Stimulated activated CD8-positive, alpha-beta memory T cell treated with anti-CD3 and anti-CD28 coated beads, Interleukin-12 subunit alpha, Interleukin-12 subunit beta, amount 100 ng/mL, for 24 hours (primary cell): ENCODE results near the gene CRABP1.

Experiments
- DNase-seq: peaks from one replicate; pipeline ENCODE4 v3.0.0-alpha.2; 2020; ENCODE audit errors: extremely low read depth

CRABP1 gene

DNA sequence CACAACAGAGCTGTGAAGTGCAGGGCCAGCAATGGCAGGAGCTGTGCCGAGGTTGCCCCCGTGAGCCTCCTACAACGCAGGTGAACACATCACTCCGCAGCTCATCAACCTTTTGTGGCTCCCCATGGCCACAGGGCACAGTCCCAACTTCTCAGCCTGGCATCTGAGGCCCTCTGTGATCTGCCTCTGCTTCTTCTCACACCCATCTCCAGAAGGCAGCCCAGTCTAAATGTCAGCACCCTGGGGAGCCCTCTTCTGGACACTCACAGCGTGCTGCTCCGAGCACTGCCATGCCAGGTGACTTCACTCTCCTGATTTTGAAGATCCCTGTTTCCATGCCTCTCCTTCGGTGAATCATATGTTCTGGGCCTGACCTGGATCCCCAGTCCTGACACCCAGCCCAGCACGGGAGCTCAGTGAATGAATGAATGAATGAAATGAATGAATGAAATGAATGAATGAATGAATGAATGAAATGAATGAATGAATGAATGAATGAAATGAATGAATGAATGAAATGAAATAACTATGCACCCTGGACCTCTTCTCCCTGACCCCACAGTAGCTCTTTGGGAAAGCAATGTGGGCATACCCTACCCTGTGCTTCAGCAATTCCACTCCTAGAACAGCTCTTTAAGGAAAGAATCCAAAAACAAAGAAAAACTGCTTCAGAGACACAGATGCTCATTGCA lies 22.9 kb upstream of the CRABP1 start:
- no peak for DNase-seq

- DNase-seq, result no peak
Observed at GRCh38 chr15:78319588-78319987, 20.6 kb upstream of the CRABP1 start.

- DNase-seq, result no peak
Observed at GRCh38 chr15:78320183-78320582, 20.0 kb upstream of the CRABP1 start.

DNA sequence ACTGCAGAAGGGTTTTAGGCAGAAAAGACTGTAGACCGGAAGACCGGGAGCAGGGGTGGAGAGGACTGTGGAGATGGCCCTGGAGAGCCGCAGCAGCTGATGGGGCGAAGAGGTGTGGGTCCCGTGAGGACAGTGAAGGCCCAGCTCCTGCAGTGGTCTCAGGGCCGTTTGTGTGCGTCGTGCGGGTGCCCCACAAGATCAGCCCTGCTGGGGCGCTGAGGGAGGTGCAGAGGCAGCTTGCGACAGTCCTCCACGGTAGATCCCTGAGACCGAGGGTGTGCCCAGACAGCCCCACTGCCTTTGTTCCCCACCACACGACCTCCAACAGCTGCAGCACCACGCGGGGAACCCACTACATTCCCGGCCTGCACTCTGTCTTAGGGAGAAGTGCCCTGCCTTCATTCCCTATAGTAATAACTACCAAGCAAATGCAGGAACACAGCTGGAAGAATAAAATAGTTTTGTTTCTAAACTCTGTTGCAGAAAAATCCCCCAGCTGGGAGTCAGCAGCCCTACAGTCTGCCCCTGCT lies 19.0 kb upstream of the CRABP1 start:
- no peak for DNase-seq

DNA sequence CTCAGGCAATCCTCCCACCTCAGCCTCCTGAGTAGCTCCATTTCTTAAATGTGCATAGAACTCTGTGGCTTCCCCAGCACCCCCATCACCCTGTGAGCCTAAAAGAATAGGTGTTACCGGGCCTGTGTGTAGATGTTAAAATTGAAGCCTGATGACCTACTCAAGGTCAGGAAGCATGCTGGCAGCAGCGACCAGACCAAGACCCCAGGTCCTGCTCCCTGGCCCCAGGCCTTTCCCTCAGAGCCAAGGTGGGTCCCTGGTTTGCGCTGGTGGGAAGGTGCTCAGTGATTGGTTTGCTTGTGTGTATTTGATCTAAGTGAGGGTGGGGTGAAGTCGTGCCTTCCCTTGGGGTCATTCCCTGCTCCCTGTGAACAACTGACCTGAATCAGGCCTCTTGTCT lies 18.4 kb upstream of the CRABP1 start:
- no peak for DNase-seq

DNA sequence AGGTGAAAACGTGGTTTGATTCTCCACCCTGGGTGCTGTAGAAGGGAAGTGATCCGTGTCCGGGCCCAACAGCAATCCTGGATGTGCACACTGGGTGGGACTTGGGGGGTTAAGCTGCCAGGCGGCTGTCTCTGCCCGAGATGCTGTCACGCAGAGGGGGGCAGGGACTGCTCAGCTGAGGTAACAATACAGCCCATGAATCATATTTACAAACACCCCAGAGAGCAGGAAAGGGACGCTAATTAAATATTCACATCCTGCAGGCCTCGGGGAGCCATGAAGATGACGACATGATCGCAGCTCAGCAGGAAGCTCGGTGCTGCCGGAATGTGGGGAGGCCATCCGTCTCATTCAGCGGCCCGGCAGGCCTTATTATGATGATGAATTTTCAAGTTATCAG lies 17.9 kb upstream of the CRABP1 start:
- DNase-seq, result no peak

DNA sequence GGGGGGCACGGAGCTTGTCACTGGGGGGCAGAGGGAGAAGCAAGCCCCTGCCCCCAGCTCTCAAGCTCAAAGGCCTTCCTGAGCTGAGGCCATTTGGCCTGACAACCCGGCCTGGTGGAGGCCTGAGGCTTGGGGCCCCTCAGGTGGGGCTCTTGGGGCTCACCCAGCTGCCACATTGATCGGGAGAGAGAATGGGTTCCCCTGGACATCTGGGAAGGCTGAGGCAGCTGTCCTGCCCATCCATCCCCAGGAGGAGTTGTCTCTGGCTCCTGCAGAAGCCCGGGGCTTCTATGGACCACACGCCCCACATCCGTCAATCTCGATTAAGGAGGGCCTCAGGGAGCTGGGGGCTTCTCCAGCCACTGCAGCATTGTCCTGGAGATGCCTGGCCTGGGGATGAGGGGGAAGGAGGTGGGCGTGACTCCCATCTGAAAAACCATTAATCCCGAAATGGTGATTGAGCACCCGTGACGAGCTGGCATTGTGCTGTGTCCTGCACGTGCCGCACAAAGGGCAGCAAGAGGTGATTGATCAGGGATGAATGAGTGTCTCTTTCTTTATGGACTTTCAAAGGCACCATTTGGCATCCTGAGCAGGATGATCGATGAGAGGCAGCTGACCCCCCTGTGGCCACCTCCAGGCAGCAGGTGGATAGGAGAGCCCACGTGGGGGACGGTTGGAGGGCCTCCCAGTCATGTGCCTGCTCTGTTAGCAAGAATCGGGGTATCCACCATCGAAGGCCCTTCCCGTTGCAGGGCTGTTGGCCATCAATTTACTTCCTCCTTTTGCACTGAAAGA lies 17.2 kb upstream of the CRABP1 start:
- no peak for DNase-seq

GRCh38 chr15:78323693-78324092 lies 16.5 kb upstream of the CRABP1 start:
- no peak for DNase-seq

DNA sequence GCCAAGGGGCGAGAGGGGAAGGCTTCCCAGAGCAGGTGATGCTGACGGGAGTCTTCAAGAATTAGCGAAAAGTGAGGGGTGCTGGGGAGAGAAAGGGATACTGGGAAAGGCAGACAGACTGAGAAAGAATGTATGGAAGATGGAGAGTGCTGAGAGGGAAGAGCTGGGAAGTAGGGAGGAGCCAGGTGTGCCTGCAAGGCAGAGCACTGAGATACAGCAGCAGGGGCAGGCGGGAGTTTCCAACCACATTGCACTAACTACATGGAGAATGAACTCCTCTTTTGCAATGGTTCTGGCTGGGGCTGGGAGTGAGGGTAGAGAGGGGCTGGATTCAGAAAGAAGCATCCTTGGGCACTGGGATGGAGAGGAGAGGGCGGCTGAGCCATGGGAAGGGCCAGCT lies 16.0 kb upstream of the CRABP1 start:
- DNase-seq, result no peak

GRCh38 chr15:78325092-78325843 lies 14.9 kb upstream of the CRABP1 start:
- DNase-seq, result no peak

DNA sequence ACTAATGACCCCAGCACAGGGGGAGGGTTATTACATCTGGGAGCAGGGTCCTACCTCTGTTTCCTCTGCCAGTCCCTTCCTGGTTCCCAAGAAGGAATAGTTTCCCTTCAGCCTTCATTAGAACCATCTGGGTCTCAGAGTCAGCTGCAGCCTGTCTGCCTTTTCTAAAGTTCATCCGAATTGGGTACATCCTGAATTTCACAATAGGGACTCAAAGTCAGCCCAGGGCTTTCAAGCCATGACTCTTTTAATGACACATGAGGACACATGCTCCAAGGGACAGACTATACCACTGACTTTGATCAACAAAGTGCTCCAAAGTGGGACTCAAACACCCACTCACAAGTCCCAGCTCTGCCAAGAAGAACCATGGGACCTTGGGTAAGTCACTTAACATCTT lies 12.7 kb upstream of the CRABP1 start:
- DNase-seq, result no peak

DNA sequence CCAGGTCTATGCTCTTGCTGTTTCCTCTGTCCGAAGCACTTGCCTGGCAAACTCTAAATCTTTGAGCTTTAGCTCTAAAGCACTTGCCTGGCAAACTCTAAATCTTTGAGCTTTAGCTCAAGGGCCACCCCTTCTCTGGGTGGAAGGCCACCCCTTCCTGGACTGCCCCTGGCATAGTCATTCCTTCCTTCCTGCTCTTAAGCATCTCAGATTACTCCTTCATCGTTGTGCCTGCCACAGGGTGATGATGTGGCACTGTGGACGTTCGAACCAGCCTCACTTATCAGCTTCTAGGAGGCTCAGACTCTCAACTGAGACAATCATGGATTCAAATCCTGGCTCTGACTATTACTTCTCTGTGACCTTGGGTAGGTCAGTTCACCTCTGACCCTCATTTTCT lies 10.5 kb upstream of the CRABP1 start:
- no peak for DNase-seq

DNA sequence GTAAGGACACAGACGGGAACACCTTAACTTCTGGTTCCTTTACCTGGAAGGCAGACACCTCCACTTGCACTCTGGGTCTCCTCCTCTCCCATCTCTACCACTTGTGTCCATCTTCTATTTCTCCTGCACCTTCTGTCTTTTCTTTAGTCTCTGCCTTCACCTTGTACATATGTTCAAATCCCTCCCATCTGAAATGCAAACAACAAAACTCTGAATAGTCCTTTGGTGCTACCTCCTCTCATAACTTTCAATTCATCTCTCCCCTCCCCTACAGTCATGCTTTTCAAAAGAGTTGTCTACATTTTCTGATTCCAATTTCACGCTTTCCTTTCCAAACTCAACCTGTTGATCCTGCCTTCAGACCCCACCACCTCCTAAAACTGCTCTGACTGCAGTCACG lies 5.3 kb upstream of the CRABP1 start:
- DNase-seq, result no peak

DNA sequence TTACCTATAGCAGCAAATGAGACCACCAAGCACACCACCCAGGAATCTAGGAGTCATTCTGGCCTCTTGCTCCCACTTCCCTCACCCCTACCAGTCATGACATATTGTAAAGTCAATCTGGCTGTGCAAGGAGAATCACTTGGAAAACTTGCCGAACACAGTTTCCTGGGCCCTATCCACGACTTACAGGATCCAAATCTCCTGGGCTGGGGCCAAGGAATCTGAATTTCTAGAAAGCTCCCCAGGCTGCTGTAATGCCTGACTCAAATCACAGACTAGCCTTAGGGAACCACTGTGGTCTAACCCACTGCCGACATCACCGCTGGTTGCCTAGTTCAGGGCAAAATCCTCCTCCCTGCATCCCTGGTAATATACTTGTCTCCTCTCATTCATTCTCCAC lies 4.2 kb upstream of the CRABP1 start:
- no peak for DNase-seq

- no peak for DNase-seq
Observed at GRCh38 chr15:78338781-78339180, 1.4 kb upstream of the CRABP1 start.

DNA sequence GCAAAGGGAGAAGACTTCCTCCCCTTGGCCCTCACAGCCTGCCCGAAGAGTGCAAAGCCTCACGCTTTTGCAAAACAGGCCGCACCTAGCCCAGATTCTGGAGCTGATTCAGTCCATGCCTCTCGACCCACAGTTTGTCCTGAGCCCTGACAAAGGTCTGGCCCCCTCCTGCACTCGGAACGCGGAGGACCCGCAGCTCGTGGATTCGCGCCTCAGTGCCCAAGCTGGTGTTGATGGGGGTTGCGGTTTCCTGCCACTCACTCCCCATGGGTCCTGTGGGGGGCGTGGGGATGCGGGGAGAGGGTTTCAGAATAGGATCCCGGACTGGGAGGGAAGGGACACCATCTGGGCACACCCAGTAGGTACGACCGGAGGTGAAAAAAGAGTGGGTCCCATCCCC lies 594 bp upstream of the CRABP1 start:
- no peak for DNase-seq

DNA sequence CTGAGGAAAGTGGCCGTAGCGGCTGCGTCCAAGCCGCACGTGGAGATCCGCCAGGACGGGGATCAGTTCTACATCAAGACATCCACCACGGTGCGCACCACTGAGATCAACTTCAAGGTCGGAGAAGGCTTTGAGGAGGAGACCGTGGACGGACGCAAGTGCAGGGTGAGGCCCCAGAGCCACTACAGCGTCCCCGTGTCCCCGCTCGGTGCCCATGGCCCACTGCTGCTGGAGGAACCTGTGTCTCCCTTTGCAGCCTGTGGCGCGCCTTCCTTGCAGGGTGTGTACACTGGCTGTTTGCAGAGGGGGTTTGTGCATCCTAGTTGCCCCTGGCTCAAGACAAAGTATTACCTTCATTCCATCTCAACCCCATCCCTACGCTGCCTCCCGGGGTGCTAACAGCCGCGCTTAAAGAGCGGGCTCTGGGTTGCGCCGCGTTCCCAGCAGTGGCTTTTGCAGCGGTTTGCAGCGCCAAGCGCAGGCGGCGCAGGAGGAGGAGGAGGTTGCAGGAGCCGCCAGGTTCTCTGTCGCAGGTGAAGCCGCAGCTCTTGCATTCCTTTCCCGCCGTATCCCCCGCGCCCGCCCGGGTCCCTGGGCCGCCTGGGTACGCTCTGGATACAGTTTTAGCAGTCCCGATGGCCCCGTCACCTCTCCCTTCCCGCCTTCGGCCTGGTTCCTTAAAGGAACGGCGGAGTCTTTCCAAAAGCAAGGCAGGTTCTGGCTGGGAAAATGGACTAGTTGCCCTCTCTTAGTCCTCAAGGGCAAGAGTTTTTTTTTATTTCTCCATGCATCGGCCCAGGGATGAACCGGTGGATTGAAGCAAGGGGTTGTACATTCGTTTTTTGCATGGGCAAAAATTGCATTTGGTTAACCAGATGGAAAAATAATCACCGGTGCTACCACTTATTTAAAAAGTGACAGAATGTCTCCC lies 1.2 kb downstream of the CRABP1 start:
- DNase-seq, result no peak

- no peak for DNase-seq
Observed at GRCh38 chr15:78342021-78342420, 1.9 kb downstream of the CRABP1 start.

- DNase-seq, result no peak
Observed at GRCh38 chr15:78343276-78344060, 3.3 kb downstream of the CRABP1 start.

- no peak for DNase-seq
Observed at GRCh38 chr15:78345396-78346125, 5.4 kb downstream of the CRABP1 start.
